Right lobe of liver (tissue), 4 donors: ENCODE data around the gene PBX2.

Experiments used
- CTCF ChIP-seq, 4 donors: fragments of 200-600 bp in 3 of 4; fragments of 450-650 bp in 1 of 4; IDR thresholded peaks; one replicate each; pipeline versions ENCODE4 v1.5.1 to v1.8.0; 2016 to 2022; ENCODE audit warnings: antibody characterized with exemption in 4 of 4, mild to moderate bottlenecking in 2 of 4
- POLR2A ChIP-seq: fragments of 450-650 bp; IDR thresholded peaks from one replicate; pipeline ENCODE4 v1.6.1; 2017; ENCODE audit warnings: antibody characterized with exemption, mild to moderate bottlenecking
- donor health status: DM: no; HTN: no; CAD: no.
- donor health status: DM: no; HTN: no; CAD: no.
- donor health status: DM: no; HTN: yes; CAD: no.

- TF ChIP-seq CTCF (IDR thresholded peaks at IDR 0.05) (no peak), POLR2A (no peak)
Observed at GRCh38 chr6:32151181-32151862, 38.7 kb downstream of the PBX2 start.
